Activated CD4-positive, alpha-beta T cell treated with anti-CD3 and anti-CD28 coated beads, Interleukin-2, amount 10 ng/mL, durations not matched to agents 24 days and 14 days (primary cell): ENCODE measurements around the gene ACAP2. TPM values are rescaled to one million over a fixed set of nuclear protein-coding genes. Genes with fewer than 3 reads are reported as not detected.
A peak's percentile ranks its signal among the peaks of the same experiment; 100 is the strongest.
"Not testable (repeated sequence)": the region's sequence is repeated elsewhere in the genome, so short reads cannot be mapped to it uniquely, and the experiment has no call there.

Experiments used
- DNase-seq: peaks from one replicate; pipeline ENCODE4 v3.0.0; 2022
- H3K27ac Mint-ChIP-seq: one replicate; pipeline ENCODE4 v1.8.0; 2022; ENCODE audit warnings: mild to moderate bottlenecking, mixed read lengths
- H3K27me3 Mint-ChIP-seq: one replicate; pipeline ENCODE4 v1.8.0; 2022; ENCODE audit warnings: mixed read lengths
- H3K36me3 Mint-ChIP-seq: one replicate; pipeline ENCODE4 v1.8.0; 2022; ENCODE audit warnings: low read depth, mild to moderate bottlenecking, mixed read lengths
- H3K4me1 Mint-ChIP-seq: one replicate; pipeline ENCODE4 v1.8.0; 2021; ENCODE audit warnings: mixed read lengths
- H3K4me3 Mint-ChIP-seq: one replicate; pipeline ENCODE4 v1.8.0; 2022; ENCODE audit warnings: mild to moderate bottlenecking, moderate library complexity, mixed read lengths
- H3K9me3 Mint-ChIP-seq: one replicate; pipeline ENCODE4 v1.8.0; 2021; ENCODE audit warnings: mixed read lengths
- intact Hi-C: fragments of 100-400 bp; cut with micrococcal nuclease; formaldehyde crosslinking; loops from one replicate; pipeline ENCODE4 v1.15.1; 2023
- total RNA-seq: library from RNA; stranded (reverse); gene quantifications from 2 replicates; pipeline ENCODE4 v1.2.3, GENCODE V29; 2022

ACAP2 gene
- total RNA-seq, 1 donor from 2014 or later = 39.1 TPM

DNA sequence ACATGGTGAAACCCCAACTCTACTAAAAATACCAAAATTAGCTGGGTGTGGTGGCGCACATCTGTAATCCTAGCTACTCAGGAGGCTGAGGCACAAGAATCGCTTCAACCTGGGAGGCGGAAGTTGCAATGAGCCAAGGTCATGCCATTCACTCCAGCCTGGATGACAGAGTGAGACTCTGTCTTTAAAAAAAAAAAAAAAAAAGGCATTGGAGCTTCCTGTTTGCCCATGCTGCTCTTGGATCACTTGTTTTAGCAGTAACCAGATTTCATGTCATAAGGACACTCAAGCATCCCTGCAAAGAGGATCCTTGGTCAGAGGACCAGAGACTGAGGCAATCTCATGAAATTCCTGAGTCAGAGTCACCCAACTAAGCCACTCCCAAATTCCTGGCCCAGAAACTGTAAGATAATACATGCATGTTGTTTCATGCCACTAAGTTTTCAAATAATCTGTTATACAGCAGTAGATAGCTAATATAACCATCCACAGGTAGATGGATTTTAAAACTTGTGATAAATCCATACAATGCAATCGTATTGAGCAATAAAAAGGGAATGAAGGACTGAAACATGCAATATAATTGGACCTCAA lies 89.8 kb downstream of the ACAP2 start:
- intact Hi-C loops = no loop called here
- H3K27me3 Mint-ChIP-seq = no peaks in the 10 kb centered on the region
- no peak overlapping the region for H3K27ac Mint-ChIP-seq
- no peaks in the 10 kb centered on the region for H3K9me3 Mint-ChIP-seq
- peaks cover 29% of the 10 kb centered on the region for H3K36me3 Mint-ChIP-seq
- H3K4me3 Mint-ChIP-seq = no peak overlapping the region
- DNase-seq = no peak
- peaks cover 6% of the 10 kb centered on the region for H3K4me1 Mint-ChIP-seq

DNA sequence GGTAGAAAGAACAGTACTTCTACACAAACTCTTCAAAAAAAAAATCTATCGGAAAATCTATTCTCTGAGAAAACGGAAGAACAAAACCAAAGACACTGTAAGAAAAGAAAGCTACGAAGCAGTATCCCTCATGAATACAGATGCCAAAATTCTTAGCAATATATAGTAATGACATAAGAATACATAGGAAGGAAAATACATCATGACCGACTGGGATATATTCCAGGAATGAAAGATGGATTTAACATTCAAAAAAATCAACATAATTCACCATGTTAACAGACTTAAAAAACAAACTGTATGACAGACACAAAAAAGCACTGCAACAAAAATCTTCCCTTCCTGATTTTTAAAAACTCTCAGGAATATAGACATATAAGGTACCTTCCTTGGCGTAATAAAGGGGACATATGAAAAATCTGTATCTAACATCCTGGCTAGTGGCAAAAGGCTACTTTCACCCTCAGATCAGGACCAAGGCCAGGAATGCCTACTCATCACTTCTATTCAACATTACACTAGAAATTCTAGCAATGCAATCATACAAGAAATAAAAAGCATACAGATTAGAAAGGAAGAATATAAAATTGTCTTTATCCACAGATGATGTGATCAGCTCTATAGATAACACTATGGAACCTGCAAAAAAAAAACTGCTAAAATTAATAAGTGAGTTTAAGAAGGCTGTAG lies 94.2 kb downstream of the ACAP2 start:
- Mint-ChIP-seq H3K27ac (no peak overlapping the region), H3K27me3 (no peaks in the 10 kb centered on the region), H3K9me3 (no peaks in the 10 kb centered on the region), H3K36me3 (peaks cover 12% of the 10 kb centered on the region), H3K4me1 (no peaks in the 10 kb centered on the region), H3K4me3 (no peak overlapping the region)
- DNase-seq = no peak
- intact Hi-C loops = no loop called here

DNA sequence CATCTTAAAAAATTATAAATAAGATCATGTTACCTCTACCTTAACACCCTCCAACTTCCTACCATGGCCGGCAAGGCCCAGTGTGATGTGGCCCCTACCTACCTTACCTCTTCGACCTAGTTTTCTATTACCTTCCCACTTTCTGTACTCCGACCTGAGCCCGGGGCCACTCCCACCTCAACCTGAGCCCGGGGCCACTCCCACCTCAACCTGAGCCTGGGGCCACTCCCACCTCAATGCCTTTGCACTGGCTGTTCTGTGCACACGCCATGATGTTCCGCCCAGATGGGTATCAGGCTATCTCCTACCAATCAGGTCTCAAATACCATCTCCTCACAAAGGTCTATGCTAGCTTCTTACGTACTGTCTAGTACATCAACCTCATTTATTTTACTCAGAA lies 105.1 kb downstream of the ACAP2 start:
- Mint-ChIP-seq H3K4me1 (peaks cover under 1% of the 10 kb centered on the region), H3K27ac (peak overlapping the region; percentile 39), H3K27me3 (no peaks in the 10 kb centered on the region), H3K36me3 (peaks cover 16% of the 10 kb centered on the region), H3K9me3 (no peaks in the 10 kb centered on the region), H3K4me3 (no peak overlapping the region)
- intact Hi-C loops = no loop called here
- DNase-seq = no peak

DNA sequence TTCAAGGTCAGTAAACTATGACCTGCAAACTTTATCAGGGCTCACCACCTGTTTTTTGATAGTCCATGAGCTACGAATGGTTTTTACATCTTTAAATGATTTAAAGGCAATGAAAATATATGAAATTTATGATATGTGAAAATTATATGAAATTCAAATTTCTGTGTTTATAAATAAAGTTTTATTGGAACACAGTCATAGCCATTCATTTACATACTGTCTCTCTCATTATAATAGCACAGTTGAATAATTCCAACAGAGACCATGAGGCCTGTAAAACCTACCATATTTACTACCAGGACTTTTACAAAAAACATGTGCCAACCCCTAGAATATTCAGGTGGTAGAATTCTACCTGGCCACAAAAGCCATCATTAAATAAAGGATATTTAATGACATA lies 107.9 kb downstream of the ACAP2 start:
- DNase-seq = no peak
- Mint-ChIP-seq H3K27ac (no peak overlapping the region), H3K27me3 (no peaks in the 10 kb centered on the region), H3K36me3 (peaks cover 14% of the 10 kb centered on the region), H3K4me3 (no peak overlapping the region), H3K9me3 (no peaks in the 10 kb centered on the region), H3K4me1 (peaks cover 2% of the 10 kb centered on the region)
- intact Hi-C loops = no loop called here

DNA sequence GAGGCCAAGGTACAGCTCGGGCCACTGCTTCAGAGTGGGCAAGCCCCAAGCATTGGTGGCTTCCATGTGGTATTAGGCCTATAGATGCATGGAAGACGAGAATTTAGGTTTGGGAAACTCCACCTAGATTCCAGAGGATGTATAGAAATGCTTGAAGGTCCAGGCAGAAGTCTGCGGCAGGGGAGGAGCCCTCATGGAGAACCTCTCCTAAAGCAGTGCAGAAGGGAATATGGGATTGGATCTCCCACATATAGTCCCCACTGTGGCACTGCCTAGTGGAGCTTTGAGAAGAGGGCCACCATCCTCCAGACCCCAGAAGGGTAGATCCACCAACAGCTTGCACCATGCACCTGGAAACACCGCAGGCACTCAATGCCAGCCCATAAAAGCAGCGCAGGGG lies 123.8 kb downstream of the ACAP2 start:
- intact Hi-C loops = no loop called here
- Mint-ChIP-seq H3K27me3 (no peaks in the 10 kb centered on the region), H3K36me3 (peaks cover 50% of the 10 kb centered on the region), H3K9me3 (peaks cover 18% of the 10 kb centered on the region), H3K27ac (no peak overlapping the region), H3K4me1 (peaks cover 6% of the 10 kb centered on the region), H3K4me3 (no peak overlapping the region)
- no peak for DNase-seq

DNA sequence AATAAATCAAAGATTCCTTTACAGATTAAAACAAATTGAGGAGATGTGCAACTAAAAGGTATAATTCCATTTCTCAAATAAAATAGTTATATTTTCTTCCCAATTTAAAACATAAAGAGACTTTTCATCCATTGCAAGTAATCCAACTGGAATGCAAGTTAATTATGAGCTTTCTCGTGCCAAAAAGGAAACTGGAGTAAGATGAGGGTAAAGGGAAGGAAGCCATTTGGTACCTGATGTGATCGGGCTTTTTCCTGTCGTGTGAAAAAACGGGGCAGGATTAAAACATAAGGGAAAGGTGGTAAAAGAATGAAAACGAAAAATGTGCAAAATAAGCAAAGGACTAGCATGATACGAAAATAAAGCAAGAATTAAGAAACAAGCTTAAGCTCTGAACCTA lies 130.1 kb downstream of the ACAP2 start:
- DNase-seq = no peak
- H3K9me3 Mint-ChIP-seq = no peaks in the 10 kb centered on the region
- no peak overlapping the region for H3K27ac Mint-ChIP-seq
- peaks cover 3% of the 10 kb centered on the region for H3K36me3 Mint-ChIP-seq
- H3K4me1 Mint-ChIP-seq = peaks cover 3% of the 10 kb centered on the region
- intact Hi-C loops = no loop called here
- no peaks in the 10 kb centered on the region for H3K27me3 Mint-ChIP-seq
- H3K4me3 Mint-ChIP-seq = no peak overlapping the region

DNA sequence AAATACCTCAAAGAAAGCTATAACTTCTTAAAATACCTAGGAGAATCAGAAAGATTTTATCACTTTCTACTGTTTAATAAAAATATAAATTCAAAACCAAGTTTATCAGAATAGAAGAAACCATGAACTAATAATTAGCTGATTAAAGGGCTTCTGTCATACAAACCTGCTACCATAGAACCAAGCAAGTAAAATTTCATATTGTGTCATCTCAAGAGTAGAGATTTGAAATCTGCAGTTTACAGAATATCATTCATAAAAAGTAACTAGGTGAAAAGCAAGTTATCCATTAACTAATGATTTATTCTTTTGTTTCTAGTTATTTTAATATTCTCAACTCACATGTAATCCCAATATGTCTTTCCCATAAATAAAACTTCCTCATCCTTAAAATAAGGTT lies 135.1 kb downstream of the ACAP2 start:
- Mint-ChIP-seq H3K36me3 (peaks cover 11% of the 10 kb centered on the region), H3K4me1 (no peaks in the 10 kb centered on the region), H3K27ac (no peak overlapping the region), H3K27me3 (no peaks in the 10 kb centered on the region), H3K9me3 (no peaks in the 10 kb centered on the region), H3K4me3 (no peak overlapping the region)
- DNase-seq = no peak
- intact Hi-C loops = no loop called here

DNA sequence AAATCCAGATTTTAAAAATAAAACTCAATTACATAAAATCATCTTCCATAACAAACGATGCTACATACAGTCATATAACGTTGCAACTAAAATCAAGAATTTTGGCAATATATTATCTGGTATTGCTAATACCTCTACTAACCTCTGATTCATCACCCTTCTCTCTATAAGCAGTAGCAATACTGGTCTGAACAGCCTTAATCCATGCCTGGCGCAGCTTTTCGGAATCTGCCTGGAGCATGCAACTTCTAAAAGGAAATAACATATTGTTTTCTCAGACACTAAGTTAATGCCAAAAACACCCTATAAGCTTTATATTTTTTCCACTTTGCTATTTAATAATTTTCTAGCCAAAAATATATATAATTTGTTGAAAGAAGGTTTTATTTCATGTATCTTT lies 136.5 kb downstream of the ACAP2 start:
- intact Hi-C loops = no loop called here
- Mint-ChIP-seq H3K27me3 (no peaks in the 10 kb centered on the region), H3K27ac (no peak overlapping the region), H3K4me3 (no peak overlapping the region), H3K36me3 (peaks cover 19% of the 10 kb centered on the region), H3K9me3 (no peaks in the 10 kb centered on the region), H3K4me1 (no peaks in the 10 kb centered on the region)
- no peak for DNase-seq

DNA sequence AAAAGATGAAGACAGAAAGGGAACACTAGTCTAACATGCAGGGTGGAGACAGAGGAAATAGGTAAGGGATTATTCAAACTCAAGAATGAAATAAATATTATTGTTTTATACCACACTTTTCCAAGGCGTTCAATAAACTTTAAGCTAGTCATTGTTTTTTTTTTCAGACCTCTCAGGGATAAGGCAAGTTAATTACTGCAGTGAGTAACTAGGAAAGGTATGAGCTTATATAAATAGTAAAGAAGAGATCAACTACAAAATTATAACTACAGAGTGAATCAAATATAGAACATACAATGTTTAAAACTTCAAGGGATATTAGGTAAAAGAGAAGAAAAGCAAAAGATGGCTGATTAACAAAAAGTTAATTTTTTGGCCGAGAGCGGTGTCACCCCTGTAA lies 140.4 kb downstream of the ACAP2 start:
- H3K27me3 Mint-ChIP-seq = no peaks in the 10 kb centered on the region

DNA sequence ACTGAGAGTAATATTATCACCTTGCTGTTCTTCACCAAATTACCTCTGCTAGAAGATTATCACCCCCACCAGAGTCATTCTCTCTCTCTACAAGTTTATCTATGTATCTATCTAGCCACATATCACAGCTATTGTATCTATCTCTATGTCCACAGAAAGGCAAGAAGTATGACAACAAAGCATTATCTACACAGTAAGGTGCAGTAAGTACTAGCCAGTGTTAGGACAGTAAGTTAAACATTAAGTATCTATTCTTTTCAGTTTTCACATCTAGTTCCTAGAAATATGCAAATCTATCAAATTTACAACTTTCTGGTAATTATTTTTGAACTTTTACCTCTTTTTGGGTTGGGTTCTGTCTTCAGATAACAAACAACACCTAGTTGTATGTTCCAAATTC lies 145.4 kb downstream of the ACAP2 start:
- DNase-seq = no peak
- Mint-ChIP-seq H3K36me3 (peaks cover 29% of the 10 kb centered on the region), H3K9me3 (no peaks in the 10 kb centered on the region), H3K4me1 (peaks cover 2% of the 10 kb centered on the region), H3K4me3 (no peak overlapping the region), H3K27me3 (no peaks in the 10 kb centered on the region), H3K27ac (no peak overlapping the region)
- intact Hi-C loops = no loop called here

More for the DNA sequence above, 140.4 kb downstream of the ACAP2 start:
- Mint-ChIP-seq H3K4me3 (no peak overlapping the region), H3K4me1 (peaks cover under 1% of the 10 kb centered on the region), H3K9me3 (no peaks in the 10 kb centered on the region), H3K27ac (no peak overlapping the region), H3K36me3 (peaks cover 29% of the 10 kb centered on the region)
- intact Hi-C loops = no loop called here
- no peak for DNase-seq

DNA sequence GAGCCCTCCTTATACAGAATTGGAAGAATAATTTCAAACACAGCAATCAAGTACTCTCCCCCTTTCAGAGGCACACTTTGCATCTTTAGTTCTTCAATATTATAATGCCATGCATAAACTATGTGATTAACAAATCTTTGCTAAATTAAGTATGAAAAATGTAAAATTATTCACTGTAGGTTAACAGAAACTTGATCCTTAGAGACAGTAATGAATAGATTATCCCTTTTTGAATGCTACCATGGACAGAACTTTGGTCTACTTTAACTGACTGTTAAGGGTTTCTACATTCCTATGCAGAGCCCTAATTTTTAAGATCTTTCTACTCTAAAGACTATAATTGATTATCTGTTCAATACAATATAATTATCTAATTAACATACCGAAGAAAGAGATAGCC lies 146.2 kb downstream of the ACAP2 start:
- Mint-ChIP-seq H3K9me3 (no peaks in the 10 kb centered on the region), H3K27me3 (no peaks in the 10 kb centered on the region), H3K4me1 (peaks cover 2% of the 10 kb centered on the region)

DNA sequence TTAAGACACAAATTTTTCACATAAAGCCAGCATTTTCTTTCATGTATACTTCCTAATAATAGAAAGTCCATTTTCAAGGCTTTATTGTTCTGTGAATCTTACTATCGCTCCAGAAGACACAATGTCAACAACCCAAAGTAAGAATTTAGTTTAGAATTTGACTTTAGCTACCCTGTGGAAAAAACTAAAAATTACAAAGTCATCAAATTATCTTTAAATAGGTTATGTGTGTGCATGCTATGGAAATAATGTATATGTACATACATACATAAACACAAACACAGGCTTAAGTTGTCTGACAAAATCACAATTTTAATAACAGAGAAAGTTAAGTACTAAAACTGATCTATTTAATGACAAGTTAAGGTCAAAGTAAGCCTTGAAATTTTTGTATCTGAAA lies 151.7 kb downstream of the ACAP2 start:
- DNase-seq = no peak
- H3K36me3 Mint-ChIP-seq = peaks cover 34% of the 10 kb centered on the region
- H3K9me3 Mint-ChIP-seq = no peaks in the 10 kb centered on the region
- H3K27me3 Mint-ChIP-seq = no peaks in the 10 kb centered on the region
- no peaks in the 10 kb centered on the region for H3K4me1 Mint-ChIP-seq
- no peak overlapping the region for H3K27ac Mint-ChIP-seq
- H3K4me3 Mint-ChIP-seq = no peak overlapping the region
- intact Hi-C loops = no loop called here

More for the DNA sequence above, 146.2 kb downstream of the ACAP2 start:
- no peak overlapping the region for H3K27ac Mint-ChIP-seq
- intact Hi-C loops = no loop called here
- H3K36me3 Mint-ChIP-seq = peaks cover 30% of the 10 kb centered on the region
- DNase-seq = no peak
- no peak overlapping the region for H3K4me3 Mint-ChIP-seq

DNA sequence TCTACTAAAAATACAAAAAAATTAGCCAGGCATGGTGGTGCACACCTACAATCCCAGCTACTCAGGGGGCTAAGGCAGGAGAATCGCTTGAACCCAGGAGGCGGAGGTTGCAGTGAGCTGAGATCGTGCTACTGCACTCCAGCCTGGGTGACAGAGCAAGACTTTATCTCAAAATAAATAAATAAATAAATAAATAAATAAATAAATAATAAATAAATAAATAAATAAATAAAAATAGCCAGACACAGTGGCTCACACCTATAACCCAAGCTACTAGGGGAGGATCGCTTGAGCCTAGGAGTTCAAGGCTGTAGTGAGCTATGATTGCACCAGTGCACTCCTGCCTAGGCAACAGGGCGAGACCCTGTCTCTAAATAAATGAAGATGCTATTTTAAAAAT lies 152.2 kb downstream of the ACAP2 start:
- H3K27ac Mint-ChIP-seq, H3K27me3 Mint-ChIP-seq, intact Hi-C loops, H3K4me1 Mint-ChIP-seq, H3K4me3 Mint-ChIP-seq, H3K9me3 Mint-ChIP-seq, DNase-seq: not testable (repeated sequence)
- peaks cover 36% of the 10 kb centered on the region for H3K36me3 Mint-ChIP-seq

DNA sequence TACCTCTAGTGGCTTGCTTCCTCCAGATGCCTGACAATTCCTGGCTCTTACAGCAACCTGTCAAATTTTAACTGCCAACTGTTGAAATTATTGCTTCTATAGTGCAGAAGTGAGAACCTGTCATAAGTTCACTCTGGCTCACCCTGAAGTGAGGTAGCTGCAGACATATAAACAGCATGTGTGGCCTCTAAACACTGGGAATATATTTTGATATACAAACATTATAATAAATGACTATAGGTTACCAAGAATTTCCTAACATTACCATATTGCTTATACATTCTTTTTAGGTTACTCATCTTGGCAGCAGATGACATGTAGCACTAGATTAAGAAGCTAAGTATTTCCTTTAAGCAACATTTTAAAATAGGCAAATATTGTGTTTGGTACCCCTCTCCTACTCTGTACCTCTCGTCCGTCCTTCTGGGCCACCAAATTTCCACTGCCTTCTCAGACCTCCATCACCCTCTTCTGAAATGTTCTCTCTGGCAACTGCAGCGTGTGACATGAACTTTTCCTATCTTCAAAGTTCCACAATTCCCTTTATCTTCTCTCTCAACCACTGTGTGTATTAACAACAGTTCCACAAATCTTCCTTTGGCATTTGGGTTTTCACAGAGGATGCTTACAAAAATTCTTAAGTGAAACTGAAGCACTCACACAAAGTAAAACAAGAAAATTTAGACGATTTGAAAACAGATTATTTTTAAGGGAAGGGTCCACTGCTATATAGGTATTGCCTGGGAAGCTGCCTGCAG lies 156.5 kb downstream of the ACAP2 start:
- Mint-ChIP-seq H3K9me3 (no peaks in the 10 kb centered on the region), H3K4me3 (no peak overlapping the region), H3K36me3 (peaks cover 33% of the 10 kb centered on the region), H3K27me3 (no peaks in the 10 kb centered on the region), H3K4me1 (peaks cover 3% of the 10 kb centered on the region), H3K27ac (no peak overlapping the region)
- intact Hi-C loops = no loop called here
- DNase-seq = no peak
